ENCODE measurements around the gene AIDA. TPM values are rescaled to one million over a fixed set of nuclear protein-coding genes. Genes with fewer than 3 reads are reported as not detected.

Gene AIDA
- total RNA-seq, 6 donors from 2014 or later = 29.1 to 104 (median 65.0) TPM

GRCh38 chr1:222704260-222704659 lies 8.0 kb downstream of the AIDA start:
- Histone ChIP-seq H3K4me1 (peaks cover 4 to 8% (median 5%) of the 10 kb centered on the region in 4 donors), H3K36me3 (peaks cover 3 to 36% (median 20%) of the 10 kb centered on the region in 4 donors), H3K27ac (no peak overlapping the region), H3K9me3 (no peaks in the 10 kb centered on the region), H3K27me3 (no peaks in the 10 kb centered on the region), H3K4me3 (no peak overlapping the region)
- WGBS, 2 donors = 97 to 100% methylated on average over 1 of the region's 1 CpG
- no peak for TF ChIP-seq EP300 (IDR thresholded peaks at IDR 0.05)
- no peak for TF ChIP-seq POLR2AphosphoS5 (IDR thresholded peaks at IDR 0.05)
- no peak for TF ChIP-seq CTCF (IDR thresholded peaks at IDR 0.05)
- no peak for TF ChIP-seq POLR2A (IDR thresholded peaks at IDR 0.05)
- ATAC-seq (ENCODE audit: low FRiP score in 2 of 2) (no peak), DNase-seq (no peak)

DNA sequence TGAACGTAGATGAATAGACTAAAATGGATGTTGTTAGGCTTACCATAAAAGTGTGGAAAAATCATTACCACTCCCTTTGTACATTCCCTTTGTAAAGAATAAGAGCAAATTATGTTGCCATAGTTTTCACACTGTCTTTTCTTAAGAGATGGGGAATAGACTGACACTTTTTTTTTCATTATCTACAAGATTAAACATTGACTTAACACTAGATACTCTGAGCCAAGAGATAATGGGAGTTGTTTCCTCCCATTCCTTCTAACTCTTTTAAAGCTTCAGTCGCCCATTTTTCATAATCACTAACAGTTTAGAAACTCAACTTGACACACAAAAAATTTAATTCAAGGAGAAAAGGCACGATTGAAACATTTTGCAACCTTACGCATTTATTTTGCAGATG lies 10.1 kb downstream of the AIDA start:
- Histone ChIP-seq H3K27me3 (no peaks in the 10 kb centered on the region), H3K4me1 (no peaks in the 10 kb centered on the region), H3K36me3 (peaks cover 3 to 42% (median 20%) of the 10 kb centered on the region in 4 donors), H3K9me3 (no peaks in the 10 kb centered on the region), H3K27ac (peak overlapping the region in 1 of 4 donors; percentile 1), H3K4me3 (no peak overlapping the region)
- DNase-seq (no peak), ATAC-seq (ENCODE audit: low FRiP score in 2 of 2) (no peak)
- WGBS, 2 donors = 68 to 79% methylated on average over 4 of the region's 4 CpGs
- TF ChIP-seq POLR2A (IDR thresholded peaks at IDR 0.05) = no peak

GRCh38 chr1:222697826-222698225 lies 14.5 kb downstream of the AIDA start:
- TF ChIP-seq POLR2AphosphoS5 (IDR thresholded peaks at IDR 0.05) (no peak), EP300 (IDR thresholded peaks at IDR 0.05) (no peak), POLR2A (IDR thresholded peaks at IDR 0.05) (no peak), CTCF (IDR thresholded peaks at IDR 0.05) (no peak)
- no peaks in the 10 kb centered on the region for H3K4me1 ChIP-seq
- H3K36me3 ChIP-seq = peaks cover 6 to 56% (median 20%) of the 10 kb centered on the region in 4 donors
- WGBS, 2 donors = 85 to 94% methylated on average over 2 of the region's 2 CpGs
- H3K4me3 ChIP-seq = no peak overlapping the region
- ATAC-seq (ENCODE audit: low FRiP score in 2 of 2) = no peak
- no peak for DNase-seq
- H3K27ac ChIP-seq = no peak overlapping the region
- no peaks in the 10 kb centered on the region for H3K27me3 ChIP-seq
- no peaks in the 10 kb centered on the region for H3K9me3 ChIP-seq

DNA sequence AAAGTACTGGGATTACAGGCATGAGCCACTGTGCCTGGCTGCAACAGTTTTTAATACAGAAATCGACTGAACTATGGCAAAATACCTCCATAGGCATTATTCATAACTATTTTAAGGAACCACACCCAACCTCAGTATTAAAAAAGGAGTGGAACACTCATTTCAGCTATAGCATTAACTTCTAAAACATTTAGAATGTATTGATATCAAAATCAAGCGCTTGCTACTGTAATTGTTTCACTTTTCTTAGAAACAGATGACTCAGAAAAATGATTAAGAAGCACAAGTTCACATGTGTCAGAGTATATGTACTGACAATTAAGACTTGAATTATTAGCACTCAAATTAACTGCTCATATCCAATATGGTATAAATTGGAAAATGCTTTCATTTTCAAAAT lies 15.1 kb downstream of the AIDA start:
- Histone ChIP-seq H3K4me3 (no peak overlapping the region), H3K27ac (no peak overlapping the region), H3K27me3 (no peaks in the 10 kb centered on the region), H3K4me1 (no peaks in the 10 kb centered on the region), H3K36me3 (peaks cover 6 to 55% (median 15%) of the 10 kb centered on the region in 4 donors), H3K9me3 (no peaks in the 10 kb centered on the region)
- no peak for TF ChIP-seq POLR2A (IDR thresholded peaks at IDR 0.05)
- no peak for TF ChIP-seq EP300 (IDR thresholded peaks at IDR 0.05)
- WGBS, 2 donors = 89 to 93% methylated on average over 2 of the region's 2 CpGs
- DNase-seq (no peak), ATAC-seq (ENCODE audit: low FRiP score in 2 of 2) (no peak)

- 93 to 95% methylated on average over 8 of the region's 8 CpGs for WGBS, 2 donors
- H3K4me3 ChIP-seq = no peak overlapping the region
- H3K4me1 ChIP-seq = no peaks in the 10 kb centered on the region
- peaks cover 5 to 54% (median 14%) of the 10 kb centered on the region in 4 donors for H3K36me3 ChIP-seq
- H3K27me3 ChIP-seq = no peaks in the 10 kb centered on the region
- H3K9me3 ChIP-seq = no peaks in the 10 kb centered on the region
- no peak overlapping the region for H3K27ac ChIP-seq
- no peak for DNase-seq
- no peak for ATAC-seq (ENCODE audit: low FRiP score in 2 of 2)
- TF ChIP-seq CTCF (IDR thresholded peaks at IDR 0.05) (no peak), POLR2A (IDR thresholded peaks at IDR 0.05) (no peak), POLR2AphosphoS5 (IDR thresholded peaks at IDR 0.05) (no peak), EP300 (IDR thresholded peaks at IDR 0.05) (no peak)
These were observed 15.6 kb downstream of the AIDA start for GRCh38 chr1:222696741-222697140.

- Histone ChIP-seq H3K27me3 (no peaks in the 10 kb centered on the region), H3K27ac (no peak overlapping the region), H3K9me3 (no peaks in the 10 kb centered on the region), H3K36me3 (peaks cover 2 to 36% (median 3%) of the 10 kb centered on the region in 4 donors), H3K4me1 (no peaks in the 10 kb centered on the region), H3K4me3 (no peak overlapping the region)
- TF ChIP-seq POLR2AphosphoS5 (IDR thresholded peaks at IDR 0.05) (no peak), EP300 (IDR thresholded peaks at IDR 0.05) (no peak), CTCF (IDR thresholded peaks at IDR 0.05) (no peak), POLR2A (IDR thresholded peaks at IDR 0.05) (no peak)
- DNase-seq (no peak), ATAC-seq (ENCODE audit: low FRiP score in 2 of 2) (no peak)
- 81 to 88% methylated on average over 5 of the region's 5 CpGs for WGBS, 2 donors
These were observed 17.4 kb downstream of the AIDA start for GRCh38 chr1:222694927-222695326.
